HG03135 (cell line): ENCODE data around the gene NKAIN4.

Experiments used
- ATAC-seq: cut with Tn5 transposase; IDR thresholded peaks from one replicate; pipeline ENCODE4 v1.9.1; 2021; ENCODE audit warnings: mild to moderate bottlenecking, moderate library complexity; ENCODE audit not compliant: unreplicated experiment

NKAIN4 gene

DNA sequence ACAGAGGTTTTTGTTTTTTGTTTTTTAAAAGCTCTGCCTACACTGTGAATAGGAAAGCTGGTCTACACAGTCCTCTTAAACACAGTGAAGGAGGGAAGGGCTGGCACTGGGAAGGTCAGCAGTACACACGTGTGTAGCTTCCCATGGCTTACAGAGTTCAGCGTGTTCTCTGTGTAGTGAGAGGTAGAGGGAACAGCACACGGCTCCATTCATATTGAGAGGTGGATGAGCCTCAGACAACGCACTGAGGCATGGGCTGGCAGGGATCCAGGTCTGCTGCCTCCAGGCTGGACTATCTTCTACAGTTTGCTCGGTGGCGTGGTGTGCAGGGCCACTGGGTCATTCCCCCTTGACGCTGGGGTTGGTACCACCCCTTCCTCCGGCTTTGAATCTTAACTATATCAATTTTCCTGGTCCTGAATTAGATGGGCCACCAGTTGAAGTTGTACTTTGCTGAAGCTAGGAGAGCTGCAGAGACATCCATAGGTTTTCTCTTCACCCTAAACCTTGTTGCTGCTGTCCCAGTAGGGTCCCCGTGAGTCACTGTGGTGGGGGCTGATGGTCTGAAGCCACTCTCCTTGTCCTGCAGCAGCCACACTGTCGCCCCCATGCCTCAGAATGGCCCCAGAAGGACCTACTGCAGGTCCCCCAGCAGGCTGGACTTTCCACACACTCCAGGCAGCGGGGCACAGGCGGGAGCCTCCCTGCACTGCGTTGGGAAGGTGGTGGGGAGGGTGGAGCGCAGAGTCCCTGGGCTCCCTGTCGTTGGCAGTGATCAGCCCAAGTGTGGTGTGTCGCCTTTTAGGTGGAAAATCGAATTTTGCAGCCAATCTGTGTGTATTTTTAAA is 20.3 kb upstream of the NKAIN4 start:
- no peak for ATAC-seq

DNA sequence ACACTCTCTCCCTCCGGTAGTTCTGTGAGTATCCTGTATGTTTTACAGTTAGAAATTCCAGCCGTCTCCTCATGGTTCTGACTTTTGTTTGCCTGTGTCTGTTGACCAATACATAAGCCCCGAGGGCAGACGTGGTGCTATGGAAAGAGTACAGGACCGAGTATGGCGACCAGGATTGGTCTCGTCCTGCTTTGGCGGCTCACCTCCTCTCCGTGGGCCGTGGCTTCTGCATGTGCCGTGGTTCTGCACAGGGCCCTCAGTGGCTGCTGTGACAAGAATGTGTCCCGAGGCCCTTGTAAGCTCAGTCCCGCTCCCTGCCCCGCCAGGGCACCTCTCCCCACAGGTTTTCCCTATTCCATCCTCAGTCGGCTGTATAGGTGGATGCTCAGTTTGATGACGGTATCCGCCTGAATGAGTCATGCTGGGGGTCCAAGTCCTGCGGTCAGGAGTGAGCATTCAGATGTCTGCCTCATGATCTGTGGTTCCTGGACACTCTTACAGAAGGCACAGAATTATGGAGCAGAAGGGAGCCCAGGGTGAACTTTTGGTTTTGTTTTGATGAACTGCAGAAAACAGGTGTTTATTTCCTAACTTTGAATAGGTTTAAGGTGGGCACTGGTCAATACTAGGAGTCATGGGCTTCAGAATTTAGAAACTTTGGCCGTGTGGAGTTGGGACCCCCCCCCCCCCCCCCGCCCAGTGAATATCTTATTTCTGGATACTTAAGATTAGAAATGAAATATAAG is 19.5 kb upstream of the NKAIN4 start:
- ATAC-seq = no peak

DNA sequence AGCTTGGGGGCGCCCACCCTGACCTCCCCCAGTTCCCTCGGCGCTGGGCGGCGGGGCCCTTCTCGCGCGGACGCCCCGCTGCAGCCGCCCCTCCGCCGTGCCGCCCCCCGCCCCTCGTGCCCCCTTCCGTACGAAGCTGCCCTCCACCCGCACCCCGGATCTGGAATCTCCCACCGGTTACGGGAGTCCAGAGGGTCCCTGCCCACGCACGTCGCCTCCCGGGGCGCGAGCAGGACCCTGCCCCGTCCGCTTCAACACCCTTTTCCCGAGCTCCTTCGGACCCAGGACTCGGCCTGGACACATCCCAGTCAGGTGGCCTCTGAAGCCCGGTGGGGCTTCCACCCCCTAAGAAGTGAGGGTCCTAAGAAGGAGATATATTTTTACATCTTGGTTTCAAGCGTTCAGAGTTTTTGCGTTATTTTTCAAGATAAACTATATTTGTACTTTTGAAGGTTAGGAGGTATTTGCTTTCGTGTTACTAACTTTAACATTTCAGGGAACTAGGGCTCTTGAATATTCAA is 18.9 kb upstream of the NKAIN4 start:
- ATAC-seq = no peak

DNA sequence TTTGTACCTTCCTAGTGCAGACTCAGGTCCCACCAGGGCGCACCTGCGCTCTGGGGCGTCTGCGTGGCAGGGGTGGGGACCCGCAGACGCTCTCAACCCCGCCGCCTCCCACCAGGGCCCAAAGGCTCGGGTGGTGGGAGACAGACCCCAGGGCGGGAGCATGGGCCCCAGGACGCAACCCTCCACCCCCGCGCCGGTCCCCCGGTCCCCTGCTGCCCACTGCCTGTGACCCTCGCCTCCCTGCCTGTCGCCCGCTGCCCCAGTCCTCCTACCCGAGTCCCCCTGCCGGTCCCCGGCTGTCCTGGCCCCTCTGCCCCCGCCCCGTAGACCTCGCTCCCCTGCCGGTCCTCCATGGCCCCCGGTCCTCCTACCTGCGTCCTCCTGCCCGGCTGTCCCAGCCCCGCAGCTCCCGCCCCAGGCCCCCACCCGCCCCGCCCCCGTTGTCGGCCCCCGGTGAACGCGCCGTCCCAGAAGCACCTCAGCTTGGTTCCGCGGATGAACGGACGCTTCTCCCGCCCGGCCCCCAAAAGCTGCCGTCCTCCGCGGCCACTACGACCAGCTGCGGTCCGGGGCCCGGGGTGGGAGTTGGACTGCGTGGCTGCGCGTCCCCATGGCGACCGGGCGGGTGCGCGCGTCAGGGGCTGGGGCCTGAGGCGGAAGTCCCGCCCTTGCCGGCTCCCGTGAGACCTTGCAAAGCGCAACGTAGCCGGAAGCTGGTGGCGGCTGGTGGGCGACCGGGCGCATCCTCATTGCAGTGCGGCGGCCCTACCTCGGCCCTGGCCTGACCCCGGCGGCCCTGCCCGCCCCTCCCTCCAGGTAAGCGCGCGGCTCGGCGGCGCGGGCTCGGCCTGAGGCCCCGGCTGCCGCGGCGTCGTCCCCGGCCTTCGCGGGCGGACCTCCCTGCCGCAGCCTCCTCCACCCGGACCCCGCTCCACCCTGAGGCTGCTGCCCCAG is 18.1 kb upstream of the NKAIN4 start, which contains the start of gene ARFGAP1:
ARFGAP1 (plus strand) TSS at position 709 of the 954 bp plus-strand sequence. CDS start 2,768 bp downstream, outside the sequence.
- ATAC-seq = peak; percentile 87

DNA sequence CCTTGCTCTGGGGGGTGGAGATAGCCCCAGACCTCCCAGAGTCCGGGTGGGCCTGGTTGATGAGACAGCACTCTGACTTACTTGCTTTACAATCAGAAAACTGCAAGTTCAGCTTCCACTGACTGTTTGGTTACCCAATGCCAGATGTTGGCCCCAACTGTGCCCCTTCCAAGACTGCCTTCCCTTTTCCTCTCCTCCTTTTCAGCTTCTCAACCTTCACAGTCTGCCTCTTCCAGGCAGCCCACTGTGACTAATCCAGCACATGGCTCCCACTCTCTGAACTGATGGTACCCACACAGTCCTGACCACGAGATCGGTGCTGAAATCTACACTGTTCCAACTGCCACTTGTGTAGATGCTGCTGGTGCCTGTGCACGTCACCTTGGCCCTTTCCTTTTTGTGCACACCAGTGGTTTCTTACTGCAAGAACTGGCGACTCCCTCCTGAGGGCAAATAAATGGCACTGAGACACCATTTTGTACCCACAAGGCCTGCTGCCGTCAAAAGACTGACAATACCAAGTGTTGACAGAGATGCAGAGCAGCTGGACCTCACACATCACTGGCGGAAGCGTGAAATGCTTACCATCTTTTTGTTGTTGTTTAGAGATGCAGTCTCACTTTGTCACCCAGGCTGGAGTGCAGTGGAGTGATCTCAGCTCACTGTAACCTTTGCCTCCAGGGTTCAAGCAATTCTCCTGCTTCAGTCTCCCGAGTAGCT is 16.5 kb upstream of the NKAIN4 start:
- no peak for ATAC-seq

DNA sequence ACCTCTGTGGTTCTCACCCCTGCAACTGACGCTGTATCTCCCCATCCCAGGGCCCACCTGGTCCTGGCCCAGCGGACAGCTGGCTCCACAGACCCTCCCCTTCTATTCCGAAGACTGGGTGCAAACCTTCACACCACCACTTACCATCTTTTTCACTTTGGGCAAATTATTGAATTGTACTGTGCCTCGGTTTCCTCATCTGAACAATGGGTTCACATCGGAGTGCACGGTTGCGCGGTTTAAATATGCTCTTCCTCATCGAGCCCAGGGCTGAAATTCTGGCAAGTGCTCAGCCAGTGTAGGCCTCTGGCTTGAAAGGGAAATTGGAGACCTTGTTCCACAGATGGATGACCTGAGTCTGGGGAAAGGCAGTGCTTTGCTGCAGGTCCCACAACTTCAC is 15.5 kb upstream of the NKAIN4 start:
- ATAC-seq = no peak

DNA sequence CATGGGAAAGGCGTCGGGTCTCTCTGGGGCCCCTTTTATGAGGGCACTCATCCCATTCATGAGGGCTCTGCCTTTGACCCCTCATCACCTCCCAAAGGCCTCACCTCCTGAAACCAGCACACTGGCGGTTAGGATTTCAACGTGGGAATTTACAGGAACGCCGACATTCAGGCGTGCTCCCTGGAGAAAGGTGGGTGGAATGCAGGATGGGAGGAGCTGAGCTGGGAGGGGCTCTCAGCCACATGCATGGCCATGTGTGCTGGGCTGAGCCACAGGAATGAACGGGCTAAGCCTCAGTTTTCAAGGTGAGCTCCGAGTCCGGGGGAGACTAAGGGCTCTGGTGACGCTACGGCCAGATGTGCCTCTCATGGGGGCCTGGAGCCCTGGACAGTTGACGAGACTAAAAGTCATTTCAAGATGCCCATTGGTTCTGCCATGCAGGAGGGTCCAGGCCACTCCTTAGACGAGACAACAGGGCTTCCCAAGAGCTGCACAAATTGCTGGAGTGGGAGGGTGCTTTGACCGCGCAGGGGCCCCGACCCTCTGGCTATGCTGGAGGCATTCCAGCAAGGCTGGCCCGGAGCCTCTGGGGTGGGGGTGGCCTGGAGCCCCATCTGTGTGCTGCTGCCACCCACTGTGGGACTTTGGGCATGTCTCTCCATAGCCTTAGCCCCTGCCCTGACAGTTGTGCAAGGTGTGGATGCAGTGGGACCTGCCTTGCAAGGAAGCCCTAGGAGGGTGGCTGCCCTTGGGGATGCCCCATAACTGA is 14.6 kb upstream of the NKAIN4 start:
- ATAC-seq = no peak

DNA sequence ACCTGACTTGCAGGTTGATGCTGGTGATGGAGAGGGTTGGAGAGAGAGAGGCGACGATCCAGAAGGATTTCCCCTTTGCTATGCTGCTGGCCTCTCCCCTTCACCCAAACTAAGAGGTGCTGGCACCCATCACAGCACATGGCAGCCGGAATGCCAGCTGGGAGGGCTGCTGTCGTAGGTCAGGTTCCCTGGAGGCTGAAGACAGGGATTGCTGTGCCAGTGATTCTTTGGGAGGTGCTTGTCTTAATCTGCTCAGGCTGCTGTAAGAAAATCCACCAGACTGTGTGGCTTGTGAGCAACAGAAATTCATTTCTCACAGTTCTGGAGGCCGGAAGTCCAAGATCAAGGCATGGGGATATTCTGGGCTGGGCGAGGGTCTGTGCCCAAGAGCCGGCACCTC is 14.0 kb upstream of the NKAIN4 start:
- no peak for ATAC-seq

DNA sequence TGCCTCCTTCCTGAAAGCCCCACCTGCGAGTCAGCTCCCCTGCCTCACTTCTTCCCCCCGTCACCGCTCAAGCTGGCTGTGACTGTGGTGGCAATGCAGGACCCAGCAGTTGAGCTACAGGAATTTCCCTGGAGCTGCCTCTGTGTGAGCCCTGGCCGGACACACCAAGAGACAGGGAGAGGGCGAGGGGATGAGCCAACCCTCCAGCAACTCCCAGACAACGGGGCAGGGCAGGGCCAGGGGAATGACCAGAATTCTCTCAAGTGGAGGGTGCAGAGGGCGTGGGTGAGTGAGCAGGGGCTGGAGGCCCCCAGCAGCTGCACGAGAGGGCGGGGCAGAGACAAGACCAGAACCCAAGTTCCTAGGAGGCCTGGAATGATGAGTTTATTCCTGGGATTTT is 13.4 kb upstream of the NKAIN4 start:
- ATAC-seq = no peak

DNA sequence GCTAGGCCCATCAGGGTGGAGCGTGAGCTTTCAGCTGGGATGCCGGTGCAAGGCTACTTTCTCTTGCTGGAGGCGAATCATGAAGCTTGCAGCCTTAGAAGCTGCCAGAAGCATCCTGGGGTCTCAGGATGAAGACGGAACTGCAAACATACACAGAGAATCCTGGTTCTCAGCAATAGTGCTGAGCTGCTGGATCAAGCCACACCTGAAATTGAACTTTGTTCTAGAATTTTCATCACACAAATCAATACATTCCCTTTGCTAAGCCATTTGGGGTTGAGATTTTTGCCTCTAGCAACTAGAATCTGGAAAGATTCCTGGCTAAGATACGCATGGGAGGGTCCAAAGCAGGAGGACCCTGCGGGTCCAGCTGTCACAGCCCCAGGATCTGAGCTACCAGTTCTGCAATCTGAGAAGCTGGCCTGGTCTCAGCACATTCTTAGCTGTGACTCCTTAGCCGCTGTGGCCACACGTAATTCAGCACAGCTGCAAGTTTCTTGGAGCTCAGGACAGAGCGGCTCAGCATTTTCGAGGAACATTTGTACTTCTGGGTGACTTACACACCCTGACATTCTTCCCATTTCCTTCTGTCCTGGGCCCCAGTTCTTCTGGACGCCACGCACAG is 11.7 kb upstream of the NKAIN4 start:
- no peak for ATAC-seq

DNA sequence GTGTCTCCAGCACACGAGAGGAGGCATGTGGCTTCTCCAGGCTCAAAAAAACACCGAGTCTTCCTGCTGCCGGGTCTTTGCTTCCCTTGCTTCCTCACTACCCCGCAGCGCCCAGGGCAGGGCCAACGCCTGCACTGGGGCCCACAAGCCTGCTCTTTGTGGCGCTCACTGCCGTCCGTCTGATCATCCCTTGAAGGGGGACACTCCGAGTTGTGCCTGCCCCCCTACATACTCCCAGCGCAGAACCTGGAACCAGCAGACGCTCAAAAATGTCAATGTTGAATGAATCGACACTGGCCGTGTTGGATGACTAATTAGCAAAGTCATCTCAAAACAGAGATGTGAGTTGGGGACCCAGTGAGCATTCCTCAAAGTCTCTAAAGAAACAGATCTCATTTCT is 10.3 kb upstream of the NKAIN4 start:
- ATAC-seq = no peak

DNA sequence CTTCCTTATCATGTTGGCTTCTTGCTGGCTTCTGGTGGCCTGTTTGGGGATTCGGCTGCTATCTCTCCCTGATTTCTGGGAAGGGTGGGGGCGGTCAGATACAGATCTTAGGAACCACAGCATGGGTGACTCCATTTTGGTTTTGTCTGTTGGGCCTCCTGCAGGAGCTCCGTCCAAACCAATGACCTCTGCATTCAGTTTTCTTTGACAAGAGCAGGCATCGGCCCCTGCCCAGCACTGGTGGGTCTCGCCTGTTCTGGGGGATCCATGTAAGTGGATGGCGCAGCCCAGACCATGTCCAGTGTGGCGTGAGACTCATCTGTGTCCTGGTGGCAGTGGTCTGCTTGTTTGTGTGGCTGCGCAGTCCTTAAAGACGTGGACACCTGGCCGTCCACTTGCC is 9.7 kb upstream of the NKAIN4 start:
- ATAC-seq = no peak

DNA sequence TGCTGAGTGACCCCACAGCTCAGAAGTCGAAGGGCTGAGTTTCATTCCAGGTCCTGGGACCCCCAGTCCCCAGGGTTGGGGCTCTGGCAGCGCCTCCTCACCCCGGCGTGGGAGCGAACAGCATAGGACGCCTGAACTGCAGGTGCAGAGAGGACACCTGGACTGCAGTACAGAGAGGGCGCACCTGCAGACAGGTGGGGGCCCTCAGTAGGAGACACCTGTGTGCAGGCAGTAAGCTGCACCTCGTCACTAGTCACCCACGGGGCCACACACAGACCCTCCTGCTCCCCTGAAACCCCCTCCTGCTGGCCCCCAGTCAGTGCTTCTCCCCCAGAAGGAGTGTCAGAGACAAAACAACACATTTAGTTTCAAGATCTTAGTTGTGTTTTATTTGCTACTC is 8.6 kb upstream of the NKAIN4 start:
- ATAC-seq = no peak

DNA sequence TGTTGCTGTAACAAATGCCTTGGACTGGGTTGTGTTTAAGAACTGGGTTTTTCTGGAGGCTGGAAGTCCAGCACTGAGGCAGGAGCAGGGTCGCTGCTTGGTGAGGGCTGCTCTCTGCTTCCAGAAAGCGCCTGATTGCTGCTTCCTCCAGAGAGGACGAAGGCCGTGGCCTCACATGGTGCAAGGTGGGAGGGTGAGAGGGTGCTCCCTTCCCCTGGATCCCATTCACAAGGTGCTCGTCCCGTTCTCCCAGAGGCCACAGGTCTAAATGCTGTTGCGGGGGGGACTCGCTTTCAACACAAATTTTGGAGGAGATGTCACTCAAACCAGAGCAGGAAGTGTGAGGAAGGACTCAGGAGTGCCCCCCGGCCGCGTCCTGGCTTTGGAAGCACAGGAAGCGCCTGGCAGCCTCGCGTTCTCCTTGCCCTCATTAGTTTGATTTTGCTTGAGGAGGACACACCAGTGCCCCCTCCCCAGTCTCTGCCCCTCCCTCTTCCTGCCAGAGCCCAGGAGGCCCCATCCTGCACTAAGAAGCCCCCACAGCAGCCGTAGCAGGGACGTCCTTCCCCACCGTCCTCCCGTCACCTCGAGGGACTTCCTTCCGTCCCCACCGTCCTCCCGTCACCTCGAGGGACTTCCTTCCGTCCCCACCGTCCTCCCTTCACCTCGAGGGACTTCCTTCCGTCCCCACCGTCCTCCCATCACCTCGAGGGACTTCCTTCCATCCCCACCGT is 7.7 kb upstream of the NKAIN4 start:
- ATAC-seq = no peak

DNA sequence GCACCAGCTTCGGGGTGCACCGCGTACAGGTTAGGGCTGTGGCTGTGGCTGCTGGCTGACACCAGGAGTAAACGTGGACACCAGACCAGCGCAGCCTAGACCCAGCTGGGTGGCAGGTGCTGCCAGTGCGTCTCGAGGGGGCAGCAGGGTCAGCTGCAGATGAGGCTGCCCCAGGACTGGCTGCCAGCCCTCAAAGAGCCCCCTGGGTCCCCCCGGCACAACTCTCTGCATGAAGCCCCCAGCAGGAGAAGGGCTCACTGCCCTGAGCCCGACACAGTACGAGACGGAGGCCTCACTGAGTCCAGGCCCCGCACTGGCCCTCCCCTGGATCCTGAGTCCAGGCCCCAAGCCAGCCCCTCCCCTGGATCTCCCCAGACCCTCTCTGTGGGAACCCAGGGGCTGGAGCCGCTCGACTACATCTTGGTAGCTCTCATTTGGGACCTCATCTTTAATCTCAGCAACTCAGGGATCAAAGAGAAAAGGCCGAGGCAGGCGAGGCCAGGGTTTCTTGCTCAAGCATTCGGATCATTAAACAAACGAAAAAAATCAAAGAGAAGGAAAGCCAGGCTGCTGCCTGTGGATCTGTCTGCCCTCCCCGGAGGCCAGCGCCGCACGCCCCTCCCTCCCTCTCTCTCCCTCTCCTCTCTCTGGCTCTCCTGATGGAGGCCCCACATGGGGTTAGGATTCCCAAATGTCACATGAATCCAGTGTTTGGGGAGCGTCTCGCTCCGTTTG is 7.0 kb upstream of the NKAIN4 start:
- ATAC-seq = no peak

DNA sequence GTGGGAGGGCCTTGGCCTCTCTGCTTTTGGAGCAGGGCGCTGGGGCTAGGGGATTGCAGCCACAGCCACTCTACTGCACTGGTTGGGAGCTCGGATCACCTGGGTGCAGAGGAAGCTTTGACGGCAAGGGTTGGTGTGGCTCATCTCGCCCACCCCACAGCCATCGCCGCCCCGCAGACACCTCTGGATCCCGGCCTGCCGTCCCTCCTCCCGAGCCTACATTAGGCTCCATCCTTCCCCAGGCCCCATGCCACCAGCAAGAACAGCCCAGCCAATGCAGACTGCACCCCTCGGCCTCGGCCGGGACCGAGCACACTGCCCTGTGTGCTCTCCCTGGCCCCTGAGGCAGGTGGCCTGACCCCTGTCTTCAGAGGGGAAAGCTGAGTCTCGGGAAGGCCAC is 6.3 kb upstream of the NKAIN4 start:
- ATAC-seq = no peak

DNA sequence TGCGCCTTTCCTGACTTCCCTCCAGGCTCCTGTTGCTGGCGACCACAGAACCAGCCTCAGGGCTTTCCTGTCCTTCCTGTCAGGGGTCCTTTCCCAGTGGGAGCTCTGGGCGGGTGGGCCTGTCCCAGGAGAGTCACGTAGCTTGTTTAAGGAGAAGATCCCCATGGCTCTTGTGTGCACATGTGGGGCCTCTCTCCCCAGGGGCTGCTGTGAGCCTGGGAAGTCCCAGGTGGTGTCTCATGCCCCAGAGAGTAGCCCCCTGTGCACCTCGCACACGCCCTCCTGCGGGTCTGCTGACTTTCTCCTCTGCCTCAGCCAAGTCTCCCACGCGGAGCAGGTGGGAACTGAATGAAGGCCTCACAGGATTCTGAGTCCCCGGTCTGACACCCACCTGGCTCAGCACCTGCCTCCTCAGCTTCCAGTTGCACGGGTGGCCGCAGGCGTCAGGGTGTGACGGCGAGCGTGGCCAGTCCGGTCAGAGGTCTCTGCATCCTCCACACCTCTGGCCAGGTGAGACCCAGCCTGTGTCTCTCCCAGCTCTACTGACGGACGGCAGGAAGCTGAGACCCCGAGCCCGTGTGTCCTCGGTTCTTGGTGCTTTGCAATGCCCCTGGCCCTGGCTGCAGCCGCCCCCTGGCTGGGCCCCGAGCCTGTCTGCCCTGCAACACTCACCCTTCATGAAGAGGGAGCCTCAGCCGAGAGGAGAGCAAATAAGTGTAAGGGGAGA is 5.6 kb upstream of the NKAIN4 start:
- no peak for ATAC-seq
